Measurements from ENCODE around the gene KCNH4. TPM values are rescaled to one million over a fixed set of nuclear protein-coding genes. Genes with fewer than 3 reads are reported as not detected.

The KCNH4 gene
- total RNA-seq, 1 experiment from 2014 or later: 0.24 TPM

GRCh38 chr17:42118126-42118510, 62.8 kb downstream of the KCNH4 start (continued):
- TF ChIP-seq TCF7 (CRISPR knock-in tag; IDR thresholded peaks at IDR 0.05; ENCODE audit: low read depth): no peak
- no peak for TF ChIP-seq NFYB (CRISPR knock-in tag; conservative IDR thresholded peaks at IDR 0.05; ENCODE audit: low read depth)
- TF ChIP-seq ZNF317 (CRISPR knock-in tag; IDR thresholded peaks at IDR 0.05; ENCODE audit: borderline replicate concordance, low read depth): no peak
- no peak for TF ChIP-seq ATF2 (CRISPR knock-in tag; IDR thresholded peaks at IDR 0.05; ENCODE audit: borderline replicate concordance, low read depth)
- no peak for TF ChIP-seq ZNF281 (CRISPR knock-in tag; IDR thresholded peaks at IDR 0.05)

- Mint-ChIP-seq H3K36me3 (peaks cover 30% of the 10 kb centered on the region), H3K4me3 (no peak overlapping the region), H3K27ac (no peak overlapping the region), H3K4me1 (peaks cover 25% of the 10 kb centered on the region), H3K9me3 (no peaks in the 10 kb centered on the region), H3K27me3 (ENCODE audit: low read depth) (no peaks in the 10 kb centered on the region)
- POLR2A ChIA-PET: no interaction called here
- CTCF ChIA-PET: interaction anchor here (1.0 to 4.5 kb wide), 8 partner anchors 50 to 410 kb away, joined by 3 to 54 read pairs (median 5); partner anchors contain the start of genes DNAJC7 and NKIRAS2
- TF ChIP-seq RORB (CRISPR knock-in tag; IDR thresholded peaks at IDR 0.05) (no peak), CREB1 (CRISPR knock-in tag; IDR thresholded peaks at IDR 0.05) (no peak), NR2C2 (CRISPR knock-in tag; IDR thresholded peaks at IDR 0.05) (no peak)
- no peak for ATAC-seq
- DNase-seq (ENCODE audit: low spot score): no peak
These were observed 63.4 kb downstream of the KCNH4 start for GRCh38 chr17:42117397-42118125.

- CTCF ChIA-PET: interaction anchor here (0.8 to 4.5 kb wide), 9 partner anchors 10 to 157 kb away, joined by 3 to 54 read pairs (median 5); partner anchors contain the start of genes DNAJC7 and NKIRAS2
- Mint-ChIP-seq H3K27me3 (ENCODE audit: low read depth) (no peaks in the 10 kb centered on the region), H3K4me3 (no peak overlapping the region), H3K4me1 (peaks cover 22% of the 10 kb centered on the region), H3K9me3 (no peaks in the 10 kb centered on the region), H3K36me3 (peaks cover 30% of the 10 kb centered on the region), H3K27ac (peak overlapping the region; percentile 41; the same call in 1 of the 2 replicates)
- ATAC-seq (peak; percentile 23), DNase-seq (ENCODE audit: low spot score) (peak; percentile 87)
- POLR2A ChIA-PET: no interaction called here
- TF ChIP-seq FOXP1 (CRISPR knock-in tag; IDR thresholded peaks at IDR 0.05; ENCODE audit: borderline replicate concordance) (0 out of 2 replicates have a peak, but pooled peaks have one; percentile 58), PRDM15 (CRISPR knock-in tag; IDR thresholded peaks at IDR 0.05) (peak; percentile 83), CTCF (IDR thresholded peaks at IDR 0.05) (peak; percentile 58), ELF4 (CRISPR knock-in tag; IDR thresholded peaks at IDR 0.05; ENCODE audit: low read depth) (no peak), GTF2I (CRISPR knock-in tag; conservative IDR thresholded peaks at IDR 0.05) (no peak)
These were observed 64.1 kb downstream of the KCNH4 start for GRCh38 chr17:42116705-42117396.

Measured in WTC11 (cell line).